Measurements from ENCODE around the gene NT5DC4. TPM values are rescaled to one million over a fixed set of nuclear protein-coding genes. Genes with fewer than 3 reads are reported as not detected.

The NT5DC4 gene
- total and polyA plus RNA-seq, 2 of the 8 experiments (the other 6 are each of a cell fraction or from before 2014, with no cell fraction given): not detected

DNA sequence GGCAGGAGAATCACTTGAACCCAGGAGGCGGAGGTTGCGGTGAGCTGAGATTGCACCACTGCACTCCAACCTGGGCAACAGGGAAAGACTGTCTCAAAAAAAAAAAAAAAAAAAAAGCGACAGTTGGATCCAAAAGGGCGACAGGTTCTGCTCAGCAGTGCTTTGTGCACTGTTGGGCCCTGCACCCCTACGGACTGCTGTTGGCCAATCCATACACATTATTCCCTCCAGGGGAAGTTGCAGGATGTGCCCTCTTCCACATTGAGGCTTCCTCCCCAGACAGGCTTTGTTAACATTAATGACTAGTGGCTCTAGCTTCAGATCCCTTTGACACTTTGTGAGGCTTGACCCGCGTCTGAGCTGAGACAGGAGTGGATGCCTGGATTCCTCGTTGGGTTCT lies 9.4 kb downstream of the NT5DC4 start (continued):
- TF ChIP-seq SP2 (IDR thresholded peaks at IDR 0.05; ENCODE audit: low read length): no peak
- TF ChIP-seq, protein P1, sequence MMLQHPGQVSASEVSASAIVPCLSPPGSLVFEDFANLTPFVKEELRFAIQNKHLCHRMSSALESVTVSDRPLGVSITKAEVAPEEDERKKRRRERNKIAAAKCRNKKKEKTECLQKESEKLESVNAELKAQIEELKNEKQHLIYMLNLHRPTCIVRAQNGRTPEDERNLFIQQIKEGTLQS (IDR thresholded peaks at IDR 0.05; ENCODE audit: insufficient read depth, low read depth, low read length): no peak
- no peak for TF ChIP-seq YY1 (IDR thresholded peaks at IDR 0.05; ENCODE audit: low read depth, low read length)

Measured in H1 (cell line).